ENCODE measurements around the gene C16orf82.
"Not testable (repeated sequence)": the region's sequence is repeated elsewhere in the genome, so short reads cannot be mapped to it uniquely, and the experiment has no call there.

GRCh38 chr16:27086031-27086430, 19.3 kb downstream of the C16orf82 start:
- not testable (repeated sequence) for TF ChIP-seq POLR2AphosphoS5, POLR2A (IDR thresholded peaks at IDR 0.05; ENCODE audit: low read depth, low read length)
